Nucleus accumbens (tissue), 56 donors: ENCODE data around the gene ZBTB2.
"Not testable (repeated sequence)": the region's sequence is repeated elsewhere in the genome, so short reads cannot be mapped to it uniquely, and the experiment has no call there.

Experiments
- DNase-seq, 56 donors: peaks; one replicate each; lab custom pipeline; 2025; lab: John Stamatoyannopoulos, UW

Gene ZBTB2

DNA sequence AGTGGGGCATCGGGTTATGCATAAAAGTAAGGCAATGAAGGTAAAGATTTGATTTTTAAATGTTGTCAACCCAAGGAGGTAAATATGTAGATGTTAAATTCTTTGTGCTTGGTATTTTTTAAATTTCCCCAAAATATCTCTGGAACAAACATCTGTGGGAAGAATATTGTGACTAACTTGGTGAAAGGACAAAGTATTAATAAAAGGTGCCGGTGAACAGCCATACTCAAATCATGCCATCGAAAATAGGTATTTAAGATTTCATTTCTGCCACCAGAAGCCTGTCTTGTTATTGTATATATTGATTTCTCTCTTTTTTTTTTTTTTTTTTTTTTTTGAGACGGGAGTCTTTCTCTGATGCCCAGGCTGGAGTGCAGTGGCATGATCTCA is 12.6 kb upstream of the ZBTB2 start:
- no peak for DNase-seq

DNA sequence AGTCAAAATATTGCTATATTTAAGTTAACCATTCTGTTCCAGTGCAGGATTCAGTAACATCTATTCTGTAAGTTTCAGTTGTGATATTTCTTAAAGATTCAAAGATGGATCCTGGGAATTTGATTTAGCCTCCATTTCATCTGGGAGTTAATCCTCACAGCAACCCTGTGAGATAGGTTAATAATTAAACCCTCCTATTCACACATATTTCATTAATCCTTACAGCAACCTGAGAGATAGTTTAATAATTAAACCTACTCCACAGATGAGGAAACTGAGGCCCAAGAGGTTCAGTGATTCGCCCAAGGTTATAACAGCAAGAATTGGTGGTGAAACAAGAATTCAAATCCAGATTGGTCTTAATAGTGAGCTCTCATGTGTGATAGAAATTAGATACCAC is 10.9 kb upstream of the ZBTB2 start:
- no peak for DNase-seq

DNA sequence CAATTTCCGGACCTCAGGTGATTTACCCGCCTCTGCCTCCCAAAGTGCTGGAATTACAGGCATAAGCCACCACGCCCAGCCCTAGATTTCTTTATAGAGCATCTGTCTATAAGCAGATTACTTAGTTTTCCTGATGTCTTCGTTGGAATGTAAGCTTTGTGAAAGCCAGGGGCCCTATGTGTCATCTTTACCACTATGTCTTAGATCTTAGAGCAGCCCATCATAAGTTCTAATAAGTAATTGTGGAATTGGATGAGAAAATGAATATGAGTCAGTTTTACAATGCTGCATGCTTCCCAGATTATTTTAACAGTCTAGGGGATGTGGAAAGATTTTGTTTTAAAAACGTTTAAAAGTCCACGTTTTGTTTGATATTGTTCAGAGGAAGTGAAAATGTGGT is 9.1 kb upstream of the ZBTB2 start:
- DNase-seq, result no peak

DNA sequence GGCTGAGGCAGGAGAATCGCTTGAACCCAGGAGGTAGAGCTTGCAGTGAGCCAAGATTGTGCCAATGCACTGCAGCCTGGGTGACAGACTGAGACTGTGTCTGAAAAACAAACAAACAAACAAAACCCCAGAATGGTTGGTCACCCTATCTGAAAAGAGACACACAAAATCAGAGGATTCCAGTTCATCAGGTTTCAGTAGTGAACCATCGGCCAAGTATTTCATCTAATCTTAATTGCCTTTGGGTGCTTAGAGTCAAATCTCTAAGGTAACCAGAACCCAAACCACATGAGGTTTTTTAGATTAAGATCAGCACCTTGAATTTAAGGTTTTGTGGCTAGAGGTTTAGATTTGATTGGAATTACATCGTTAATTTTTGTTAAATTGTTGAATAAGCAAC is 8.3 kb upstream of the ZBTB2 start:
- no peak for DNase-seq

DNA sequence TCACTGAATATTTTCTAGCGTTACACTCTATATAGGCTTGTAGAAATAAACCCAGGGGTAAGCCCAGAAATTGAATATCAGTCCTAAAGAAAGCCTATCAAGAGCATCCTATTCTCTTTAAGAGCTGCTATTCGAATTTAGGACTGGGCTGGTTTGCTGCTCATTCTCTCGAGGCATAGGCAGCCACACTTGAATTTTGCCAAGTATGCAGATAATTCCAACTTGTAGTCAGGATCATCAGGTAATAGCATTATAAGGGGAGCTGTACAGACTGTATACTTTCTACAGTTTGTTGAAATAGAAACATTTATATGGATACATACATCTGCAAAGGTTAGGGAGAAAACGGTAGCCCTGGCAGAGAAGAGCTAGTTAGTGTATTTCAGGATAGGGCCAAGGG is 2.1 kb upstream of the ZBTB2 start:
- DNase-seq, result no peak

DNA sequence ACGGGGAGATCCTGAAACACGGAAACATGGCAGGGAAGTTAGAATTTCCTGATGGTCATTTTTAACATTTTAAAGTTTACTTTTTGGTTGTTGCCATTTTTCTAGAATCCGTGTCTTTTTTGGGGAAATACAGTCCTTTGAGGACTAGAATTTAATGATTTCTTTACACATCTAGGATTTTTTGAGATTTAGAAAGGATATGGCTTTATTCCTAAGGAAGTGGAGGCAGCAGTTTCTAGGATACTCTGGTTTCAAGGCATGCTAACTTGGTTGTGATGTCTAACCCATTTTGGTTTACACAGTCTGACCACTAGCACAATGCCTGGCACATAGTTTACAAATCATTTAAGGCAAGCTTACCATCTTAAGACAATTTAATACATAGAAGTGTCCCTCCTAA is 1.1 kb upstream of the ZBTB2 start:
- no peak for DNase-seq

DNA sequence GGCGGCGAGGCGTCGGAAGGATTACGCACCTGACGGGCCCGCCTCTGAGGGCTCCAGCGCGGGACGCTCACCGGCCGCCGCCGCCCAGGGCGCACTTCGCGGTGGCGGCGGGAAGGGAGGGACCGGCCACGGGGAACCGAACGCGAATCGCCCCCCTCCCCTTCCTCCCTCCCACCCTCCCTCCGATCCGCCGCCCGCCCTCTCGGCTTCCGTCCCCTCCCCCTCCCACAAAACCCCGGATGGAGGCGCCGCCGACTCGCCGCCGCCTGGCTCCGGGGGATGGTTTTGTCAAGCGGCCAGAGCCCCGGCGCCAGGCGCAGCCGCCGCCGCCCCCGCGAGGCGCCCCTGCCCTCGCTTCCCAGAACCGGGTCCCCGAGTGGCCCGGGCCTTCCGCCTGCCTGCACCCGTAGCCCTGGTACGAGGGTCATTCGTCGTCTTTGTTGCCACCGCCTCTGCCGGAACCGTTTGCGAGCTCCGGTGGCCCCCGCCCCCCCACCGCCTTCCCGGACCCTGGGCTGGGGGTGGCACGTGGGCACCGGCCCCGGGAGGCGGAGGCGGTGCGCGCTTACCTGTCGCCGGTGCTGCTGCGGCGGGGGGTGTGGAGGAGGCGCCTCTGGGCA is 398 bp downstream of the ZBTB2 start:
- peak in 52 of 56 donors; percentile 10 to 87 (median 73) for DNase-seq

DNA sequence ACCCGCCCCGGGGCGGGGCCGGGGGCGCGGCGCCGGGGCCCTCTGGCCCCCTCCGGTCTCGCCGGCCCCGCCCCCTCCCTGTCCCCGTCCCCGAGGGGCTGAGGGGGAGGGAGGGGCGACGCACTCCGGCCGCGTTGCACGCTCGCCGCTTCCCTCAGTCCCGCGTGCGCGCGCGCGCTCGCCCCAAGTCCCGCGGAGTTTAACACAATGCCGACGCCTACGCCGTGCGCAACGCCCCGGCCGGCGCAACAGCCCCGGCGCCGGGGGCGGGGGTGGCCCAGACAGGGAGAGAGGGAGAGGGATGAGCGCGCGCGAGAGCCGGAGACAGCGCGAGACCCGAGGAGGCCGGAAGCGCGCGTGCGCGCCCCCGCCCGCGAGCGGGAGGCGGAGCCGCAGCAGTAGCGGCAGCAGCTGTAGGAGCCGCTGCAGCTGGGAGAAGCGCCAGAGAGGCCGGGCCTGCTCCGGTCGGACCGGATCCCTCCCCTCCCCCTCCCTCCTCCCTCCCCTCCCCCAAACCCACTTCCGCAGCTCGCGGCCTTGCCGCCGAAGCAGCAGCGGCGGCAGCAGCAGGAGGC is 996 bp downstream of the ZBTB2 start:
- peak; percentile 80 to 99 (median 95) for DNase-seq

DNA sequence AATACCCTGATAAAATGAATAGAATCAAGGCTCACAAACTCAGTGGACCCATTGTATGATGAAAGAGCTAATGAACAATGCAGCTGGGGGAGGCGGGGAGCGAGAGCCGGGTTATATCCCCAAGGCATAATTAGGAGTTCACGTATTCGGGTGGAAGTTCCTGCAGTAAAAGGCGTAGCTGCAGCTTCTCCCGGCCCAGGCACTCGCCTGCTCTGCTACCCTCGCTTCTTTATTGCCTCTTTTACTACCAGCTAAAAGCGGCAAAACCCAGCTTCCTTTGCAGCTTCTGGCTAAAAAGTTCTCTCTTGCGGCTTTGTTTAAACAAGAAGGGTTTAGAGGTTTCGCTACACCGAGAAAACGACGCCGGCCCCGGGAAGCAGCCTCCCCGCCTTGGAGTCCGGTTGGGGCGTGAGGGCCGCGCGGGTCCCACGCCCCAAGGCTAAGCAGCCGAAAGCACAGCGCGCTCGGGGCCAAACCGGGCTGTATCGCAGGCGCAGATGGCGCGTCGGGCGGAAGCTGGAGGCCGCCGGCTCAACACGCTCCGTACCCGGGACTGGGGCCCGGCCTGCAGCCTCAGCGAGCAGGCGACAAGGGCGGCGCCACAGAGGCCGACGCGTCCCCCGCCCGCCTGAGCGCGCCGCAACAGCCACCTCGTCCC is 1.6 kb downstream of the ZBTB2 start:
- DNase-seq, result peak in 45 of 56 donors; percentile 9 to 90 (median 66)

DNA sequence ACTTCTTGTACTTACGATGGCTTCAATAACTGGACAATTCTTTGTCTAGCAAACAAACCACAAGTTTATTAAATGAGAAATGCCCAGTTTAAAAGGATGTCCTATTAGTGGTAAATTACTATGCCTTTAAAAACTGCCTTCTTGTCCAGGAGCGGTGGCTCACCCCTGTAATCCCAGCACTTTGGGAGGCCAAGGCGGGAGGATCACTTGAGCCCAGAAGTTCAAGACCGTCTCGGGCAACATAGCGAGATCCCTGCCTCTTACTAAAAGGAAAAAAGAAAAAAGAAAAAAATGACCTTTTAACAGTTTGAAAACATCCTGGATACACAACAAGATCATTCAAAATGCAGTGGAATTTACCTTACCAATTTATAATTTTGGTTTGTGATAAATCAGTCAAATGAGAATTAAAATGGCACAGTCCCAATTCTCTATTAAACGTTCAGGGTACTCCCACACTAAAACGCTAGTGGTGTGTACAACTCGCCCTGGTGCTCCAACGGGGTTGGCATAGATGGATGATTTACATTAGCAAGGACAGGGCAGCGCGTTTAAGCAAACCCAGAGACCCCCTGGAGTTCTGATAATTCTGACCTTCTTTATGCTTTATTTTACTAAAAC is 2.3 kb downstream of the ZBTB2 start:
- DNase-seq, result peak in 2 of 56 donors; percentile 41 to 42

DNA sequence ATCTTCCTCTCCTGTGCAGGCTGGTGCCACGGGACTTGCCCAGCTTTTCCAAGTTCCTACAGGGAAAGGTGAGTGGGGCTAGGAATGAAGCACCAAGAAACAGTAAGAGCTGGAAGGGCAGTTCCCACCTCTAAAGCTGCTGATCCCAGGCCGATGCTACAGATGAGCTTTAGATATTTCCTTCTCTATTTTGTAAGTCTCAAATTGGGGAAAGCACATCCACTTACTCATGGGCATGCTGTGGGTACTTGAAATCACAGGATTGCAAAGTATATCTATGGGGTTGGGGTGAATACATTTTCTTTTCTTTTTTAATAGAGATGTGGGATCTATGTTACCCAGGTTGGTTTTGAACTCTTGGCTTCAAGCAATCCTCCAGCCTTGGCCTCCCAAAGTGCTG is 3.1 kb downstream of the ZBTB2 start:
- no peak for DNase-seq

DNA sequence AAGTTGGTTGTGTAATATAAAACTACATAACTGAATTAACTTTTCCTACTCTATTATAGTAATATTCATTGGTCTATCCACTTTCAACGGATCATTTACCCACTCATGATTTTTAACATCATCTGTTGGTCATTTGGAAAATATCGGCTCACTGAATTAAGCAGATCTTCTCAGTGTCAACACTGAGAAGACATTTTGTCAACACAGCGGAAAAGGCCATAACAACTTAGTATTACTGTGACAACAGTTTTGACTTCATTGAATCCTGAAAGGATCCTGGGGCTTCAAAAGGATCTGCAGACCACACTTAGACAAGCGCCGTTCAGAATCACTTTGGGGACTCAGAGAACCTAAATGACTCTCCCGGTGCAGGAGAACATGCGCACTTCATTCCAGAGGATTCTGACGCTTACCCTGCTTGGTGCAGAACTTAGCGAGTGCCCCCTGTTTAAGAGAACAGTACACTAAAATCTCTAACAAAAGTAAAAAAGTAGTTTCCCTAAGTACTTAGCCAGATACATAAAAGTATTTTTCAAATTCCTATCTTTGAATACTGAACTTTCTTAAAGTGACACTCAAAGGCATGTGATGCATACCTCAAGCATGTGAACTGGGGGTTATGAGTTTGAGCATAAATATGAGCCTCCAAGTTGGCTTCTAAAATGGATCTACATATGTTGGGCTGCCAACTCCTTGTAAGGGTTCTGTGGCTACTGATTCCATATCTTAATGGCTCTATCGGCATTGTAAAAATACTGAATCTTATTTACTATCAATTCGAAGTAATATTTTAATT is 4.0 kb downstream of the ZBTB2 start:
- no peak for DNase-seq

DNA sequence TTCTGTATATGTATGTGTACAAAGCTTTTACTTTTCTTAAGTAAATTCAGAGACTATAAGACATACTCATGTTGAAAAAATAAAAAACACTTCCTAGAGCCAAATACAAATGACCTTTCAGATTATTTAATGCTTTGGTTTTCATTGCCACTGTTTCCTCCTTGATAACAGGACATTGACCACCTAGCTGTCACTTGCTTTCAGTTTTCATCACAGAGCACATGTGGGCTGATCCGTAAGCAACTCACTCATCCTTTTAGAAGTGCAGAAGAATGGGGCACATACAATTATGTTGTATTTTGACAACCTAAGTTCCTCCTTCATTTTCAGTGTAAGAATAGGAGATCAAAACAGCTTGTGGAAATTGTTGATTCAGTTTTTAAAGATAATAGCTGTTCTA is 6.2 kb downstream of the ZBTB2 start:
- DNase-seq, result no peak

DNA sequence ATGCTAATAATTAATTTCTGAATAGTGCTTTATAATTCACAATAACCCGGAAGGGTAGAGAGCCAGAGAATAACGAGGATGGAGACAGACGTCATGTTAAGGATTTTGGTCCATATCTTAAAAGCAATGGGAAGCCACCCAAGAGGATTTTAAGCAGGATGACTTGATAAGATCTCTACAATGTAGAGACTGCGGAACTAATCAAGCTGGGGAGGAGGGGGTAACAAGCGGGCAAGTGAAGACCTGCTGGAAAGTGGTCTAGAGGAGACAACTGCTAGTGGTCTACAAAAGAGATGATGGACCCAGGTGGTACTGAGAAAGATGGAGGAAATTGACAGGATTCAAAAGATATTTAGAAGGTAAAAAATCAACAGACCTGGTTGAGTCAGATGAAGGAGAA is 7.2 kb downstream of the ZBTB2 start:
- DNase-seq, result no peak

DNA sequence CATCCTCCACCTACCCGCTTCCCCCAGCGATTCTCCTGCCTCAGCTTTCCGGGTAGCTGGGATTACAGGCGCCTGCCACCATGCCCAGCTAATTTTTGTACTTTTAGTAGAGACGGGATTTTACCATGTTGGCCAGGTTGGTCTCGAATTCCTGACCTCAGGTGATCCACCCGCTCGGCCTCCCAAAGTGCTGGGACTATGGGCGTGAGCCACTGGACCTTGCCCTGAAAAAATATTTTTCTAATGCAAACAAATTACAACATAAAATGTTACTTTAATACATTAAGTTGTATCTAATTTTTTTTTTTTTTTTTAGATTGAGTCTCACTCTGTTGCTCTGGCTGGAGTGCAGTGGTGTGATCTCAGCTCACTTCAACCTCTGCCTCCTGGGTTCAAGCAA is 8.7 kb downstream of the ZBTB2 start:
- not testable (repeated sequence) for DNase-seq

DNA sequence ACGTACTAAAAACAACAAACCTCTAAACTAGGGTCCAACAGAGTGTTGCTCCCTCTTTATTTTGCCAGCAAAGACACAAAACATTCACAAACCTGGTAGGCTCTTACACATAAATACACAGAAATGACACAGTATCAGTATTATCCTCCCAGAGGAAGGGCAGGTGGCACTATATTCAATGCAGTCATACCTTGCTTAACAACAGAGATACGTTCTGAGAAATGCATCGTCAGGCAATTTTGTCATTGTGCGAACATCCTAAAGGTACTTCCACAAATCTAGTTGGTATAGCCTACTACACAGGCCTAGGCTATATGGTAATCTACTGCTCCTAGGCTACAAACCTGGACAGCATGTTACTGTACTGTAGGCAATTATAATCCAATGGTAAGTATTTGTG is 9.6 kb downstream of the ZBTB2 start:
- no peak for DNase-seq

DNA sequence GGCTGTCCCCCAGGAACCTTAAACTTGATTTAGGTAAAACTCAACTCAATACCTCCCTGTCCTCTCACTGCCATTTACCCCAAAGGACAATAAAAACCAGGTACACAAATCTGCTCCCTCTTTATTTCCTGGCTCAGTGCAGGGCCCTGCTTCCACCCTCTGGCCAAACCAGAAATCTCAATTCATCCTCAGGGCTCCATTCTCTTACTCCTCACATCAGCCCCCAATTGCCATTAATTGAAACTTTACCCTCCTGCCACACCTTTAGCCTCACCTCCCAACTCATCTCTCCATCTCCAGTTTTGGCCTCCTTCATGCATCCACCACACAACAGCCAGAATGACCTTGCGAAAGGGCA is 10.5 kb downstream of the ZBTB2 start:
- no peak for DNase-seq

DNA sequence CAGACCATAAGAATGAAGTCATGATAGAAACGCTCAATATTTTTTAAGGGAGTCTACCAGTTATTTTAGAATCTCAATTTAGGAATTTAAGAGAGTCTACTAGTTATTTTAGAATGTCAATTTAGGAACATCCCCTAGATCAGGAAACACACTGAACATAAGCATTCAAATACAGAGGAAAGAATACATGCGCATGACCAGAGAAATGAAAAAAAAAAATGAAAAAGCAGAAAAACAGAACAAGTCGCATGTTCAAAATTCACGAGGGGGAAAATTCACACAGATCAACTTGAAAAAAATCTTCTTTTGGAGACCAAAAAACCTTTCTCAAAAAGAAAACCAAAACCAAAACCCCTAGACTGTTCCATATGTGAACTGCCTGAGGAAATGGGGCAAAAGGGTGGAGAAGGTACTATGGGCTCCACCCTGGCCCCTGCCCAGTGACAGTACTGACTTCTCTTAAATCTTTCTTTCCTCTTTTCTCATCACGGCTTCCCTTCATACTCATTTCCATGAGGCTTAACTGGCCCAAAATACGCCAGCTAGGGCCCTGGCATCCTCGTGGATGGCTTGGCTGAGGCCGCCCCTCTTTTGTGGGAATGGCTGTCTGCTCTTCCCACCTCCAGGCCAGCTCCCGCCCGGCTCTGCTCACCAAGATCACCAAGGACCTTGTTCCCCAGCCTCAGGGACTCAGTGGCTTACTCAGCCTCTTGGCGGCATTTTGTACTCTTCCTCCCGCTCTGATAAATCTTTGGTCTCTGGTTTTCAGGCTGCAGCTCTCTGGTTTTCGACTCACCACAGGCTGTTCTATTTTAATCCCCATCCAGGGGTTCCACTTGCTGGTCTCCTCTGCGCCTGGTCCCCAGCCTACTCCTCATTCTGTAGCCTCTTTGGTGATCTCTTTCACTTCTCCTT is 11.2 kb downstream of the ZBTB2 start:
- peak in 10 of 56 donors; percentile 1 to 35 (median 8) for DNase-seq

DNA sequence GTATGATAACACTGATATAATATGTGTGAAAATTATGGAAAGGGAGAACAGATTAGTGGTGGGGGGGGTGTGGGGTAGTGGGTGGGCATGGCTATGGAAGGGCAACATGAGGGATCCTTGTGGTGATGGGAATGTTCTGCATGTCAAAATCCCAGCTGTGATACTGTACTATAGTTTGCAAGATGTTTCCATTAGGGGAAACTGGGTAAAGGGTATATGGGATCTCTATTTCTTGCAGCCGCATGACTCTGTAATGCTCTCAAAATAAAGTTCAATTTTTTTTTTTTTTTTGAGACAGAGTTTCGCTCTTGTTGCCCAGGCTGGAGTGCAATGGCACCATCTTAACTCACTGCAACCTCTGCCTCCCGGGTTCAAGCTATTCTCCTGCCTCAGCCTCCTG is 14.3 kb downstream of the ZBTB2 start:
- DNase-seq, result no peak

DNA sequence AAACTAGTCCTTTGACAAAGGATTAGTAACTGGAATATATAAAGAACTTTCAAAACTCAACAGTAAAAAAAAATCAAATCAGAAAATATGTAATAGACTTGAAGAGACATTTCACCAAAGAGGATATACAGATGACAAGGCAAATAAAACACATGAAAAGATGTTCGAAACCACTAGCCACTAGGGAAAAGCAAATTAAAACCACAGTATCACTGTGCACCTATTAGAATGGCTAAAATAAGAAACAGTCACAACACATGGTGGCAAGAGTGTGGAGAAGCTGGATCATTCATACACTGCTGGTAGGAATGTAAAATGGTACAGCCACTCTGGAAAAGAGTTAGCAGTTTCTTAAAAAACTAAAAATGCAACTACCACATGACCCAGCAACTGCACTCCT is 14.9 kb downstream of the ZBTB2 start:
- DNase-seq, result no peak
